RWPE1 (cell line): ENCODE results near the gene EYS.
"Not testable (repeated sequence)": the region's sequence is repeated elsewhere in the genome, so short reads cannot be mapped to it uniquely, and the experiment has no call there.

ENCODE experiments used
- CTCF ChIA-PET: fragments of 350-600 bp; sonication (Branson Sonifier 250); formaldehyde crosslinking; extraction: SDS; loops from one replicate; lab custom pipeline; 2021; lab: Yijun Ruan, JAX
- POLR2A ChIA-PET: fragments of 400-600 bp; formaldehyde crosslinking; extraction: SDS; loops from one replicate; lab custom pipeline; 2020; ENCODE audit warnings: antibody characterized with exemption; ENCODE audit not compliant: low non-redundant PET; lab: Yijun Ruan, JAX
- DNase-seq: peaks from one replicate; pipeline ENCODE4 v3.0.0; 2012; ENCODE audit warnings: low spot score
- H3K27ac ChIP-seq: fragments of 450-650 bp; 2 replicates; pipeline ENCODE4 v1.5.1; 2017
- TF ChIP-seq, protein P1 (sequence below): fragments of 450-650 bp; conservative IDR thresholded peaks from 2 replicates; pipeline ENCODE4 v1.5.1; 2017; ENCODE audit warnings: low read depth, mild to moderate bottlenecking

EYS gene

DNA sequence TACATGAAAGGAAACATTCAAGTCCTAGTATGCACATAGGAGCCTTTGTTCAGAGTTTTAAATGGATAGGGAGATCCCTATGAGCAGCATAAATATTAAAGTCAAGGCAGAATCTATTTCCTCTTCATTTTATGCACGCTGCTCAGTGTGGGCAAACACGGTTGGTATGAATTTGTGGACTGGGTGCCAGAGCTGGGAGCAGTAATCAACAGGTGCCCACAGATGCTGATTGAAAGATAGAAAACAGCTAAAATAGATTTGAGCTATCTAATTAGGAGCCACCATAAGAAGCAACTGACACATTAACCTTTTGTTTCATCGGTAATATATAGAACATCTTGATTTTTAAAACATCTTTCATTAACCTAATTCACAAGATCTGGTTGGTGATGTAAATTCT is 175.5 kb downstream of the EYS start:
- DNase-seq, result no peak
- ChIA-PET POLR2A (no interaction called here), CTCF (no interaction called here)
- TF ChIP-seq, protein P1, sequence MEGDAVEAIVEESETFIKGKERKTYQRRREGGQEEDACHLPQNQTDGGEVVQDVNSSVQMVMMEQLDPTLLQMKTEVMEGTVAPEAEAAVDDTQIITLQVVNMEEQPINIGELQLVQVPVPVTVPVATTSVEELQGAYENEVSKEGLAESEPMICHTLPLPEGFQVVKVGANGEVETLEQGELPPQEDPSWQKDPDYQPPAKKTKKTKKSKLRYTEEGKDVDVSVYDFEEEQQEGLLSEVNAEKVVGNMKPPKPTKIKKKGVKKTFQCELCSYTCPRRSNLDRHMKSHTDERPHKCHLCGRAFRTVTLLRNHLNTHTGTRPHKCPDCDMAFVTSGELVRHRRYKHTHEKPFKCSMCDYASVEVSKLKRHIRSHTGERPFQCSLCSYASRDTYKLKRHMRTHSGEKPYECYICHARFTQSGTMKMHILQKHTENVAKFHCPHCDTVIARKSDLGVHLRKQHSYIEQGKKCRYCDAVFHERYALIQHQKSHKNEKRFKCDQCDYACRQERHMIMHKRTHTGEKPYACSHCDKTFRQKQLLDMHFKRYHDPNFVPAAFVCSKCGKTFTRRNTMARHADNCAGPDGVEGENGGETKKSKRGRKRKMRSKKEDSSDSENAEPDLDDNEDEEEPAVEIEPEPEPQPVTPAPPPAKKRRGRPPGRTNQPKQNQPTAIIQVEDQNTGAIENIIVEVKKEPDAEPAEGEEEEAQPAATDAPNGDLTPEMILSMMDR, result no peak
- no peak overlapping the region for H3K27ac ChIP-seq

DNA sequence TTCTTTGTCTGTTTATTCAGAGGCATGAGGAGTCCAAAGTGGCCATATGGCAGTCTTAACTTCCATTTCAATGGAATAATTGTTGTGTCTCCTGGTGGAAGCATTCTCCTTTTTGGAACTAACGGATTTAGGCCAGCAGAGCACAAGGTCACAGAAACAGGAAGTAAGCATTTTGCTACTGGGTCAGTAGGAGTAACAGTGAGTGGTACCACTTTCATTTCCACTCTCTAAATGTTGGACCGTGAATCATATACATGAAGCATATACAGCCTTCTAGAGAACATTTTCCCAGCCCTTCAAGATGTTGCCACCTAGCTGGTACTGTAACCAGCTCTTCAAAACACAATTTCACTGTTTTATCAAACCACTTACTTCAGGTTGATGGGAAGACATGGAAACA is 182.8 kb downstream of the EYS start:
- ChIA-PET CTCF (no interaction called here), POLR2A (no interaction called here)
- H3K27ac ChIP-seq, result no peak overlapping the region
- TF ChIP-seq, protein P1, result no peak
- DNase-seq, result no peak

- ChIA-PET POLR2A (no interaction called here), CTCF (no interaction called here)
- no peak overlapping the region for H3K27ac ChIP-seq
- DNase-seq, result no peak
- TF ChIP-seq, protein P1, result no peak
These were observed 201.3 kb downstream of the EYS start for GRCh38 chr6:65505736-65506135.

- CTCF ChIA-PET, result interaction anchor here (0.7 kb wide), 1 partner anchor 577 kb away, joined by 3 read pairs; no protein-coding TSS in a partner anchor
- POLR2A ChIA-PET, result no interaction called here
- no peak for DNase-seq
These were observed 206.0 kb downstream of the EYS start for GRCh38 chr6:65501045-65501444.

GRCh38 chr6:65483652-65484051 is 223.4 kb downstream of the EYS start:
- CTCF ChIA-PET, H3K27ac ChIP-seq, POLR2A ChIA-PET, DNase-seq: not testable (repeated sequence)

More at GRCh38 chr6:65501045-65501444, 206.0 kb downstream of the EYS start:
- TF ChIP-seq, protein P1, result no peak
- no peak overlapping the region for H3K27ac ChIP-seq

DNA sequence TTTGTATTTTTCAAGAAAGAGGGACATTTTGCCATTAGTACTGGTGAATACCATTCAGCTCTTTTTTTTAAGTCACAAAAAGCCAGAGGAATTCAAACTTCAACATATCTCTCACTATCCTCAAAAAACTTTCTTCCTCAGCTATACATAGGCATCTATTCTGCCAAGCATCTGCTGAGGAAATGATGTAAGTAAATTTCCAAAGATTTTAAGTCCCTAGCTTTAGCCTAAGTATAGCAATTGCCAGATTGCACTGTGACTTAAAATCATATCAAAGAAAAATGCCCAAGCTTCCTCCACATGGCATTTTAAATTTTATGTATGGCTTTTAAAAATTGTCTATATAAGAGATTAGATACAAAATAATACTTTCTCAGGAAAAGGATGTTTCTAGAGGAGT is 237.4 kb downstream of the EYS start:
- ChIA-PET POLR2A (no interaction called here), CTCF (no interaction called here)
- H3K27ac ChIP-seq, result no peak overlapping the region
- DNase-seq, result no peak
- TF ChIP-seq, protein P1, result no peak

GRCh38 chr6:65468307-65468706 is 238.7 kb downstream of the EYS start:
- POLR2A ChIA-PET, result no interaction called here
- TF ChIP-seq, protein P1, result no peak

More at GRCh38 chr6:65468307-65468706, 238.7 kb downstream of the EYS start:
- no peak overlapping the region for H3K27ac ChIP-seq
- no peak for DNase-seq
- CTCF ChIA-PET, result no interaction called here
